ENCODE data around the gene ANKLE2.
"Not testable (repeated sequence)": the region's sequence is repeated elsewhere in the genome, so short reads cannot be mapped to it uniquely, and the experiment has no call there.

The ANKLE2 gene

DNA sequence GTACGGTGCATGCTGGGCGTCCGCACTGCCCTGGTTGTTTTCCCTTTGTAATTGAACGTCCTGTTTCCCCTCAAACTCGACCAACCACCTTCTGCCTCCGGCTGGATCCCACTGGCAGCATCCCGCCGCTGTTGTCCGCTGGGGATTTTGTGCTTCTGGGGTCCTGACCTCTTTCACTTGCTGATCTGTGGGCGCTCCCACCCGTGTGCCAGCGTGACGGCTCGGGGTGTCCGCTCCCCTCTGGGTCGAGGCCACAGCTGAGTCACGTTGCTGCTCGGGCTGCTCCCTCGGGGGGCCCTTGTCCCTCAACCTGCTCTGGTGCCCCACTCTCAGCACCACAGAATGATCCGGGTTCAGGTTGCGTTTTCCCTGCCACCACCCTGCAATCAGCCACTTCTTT is 43.0 kb downstream of the ANKLE2 start:
- no peak for DNase-seq

DNA sequence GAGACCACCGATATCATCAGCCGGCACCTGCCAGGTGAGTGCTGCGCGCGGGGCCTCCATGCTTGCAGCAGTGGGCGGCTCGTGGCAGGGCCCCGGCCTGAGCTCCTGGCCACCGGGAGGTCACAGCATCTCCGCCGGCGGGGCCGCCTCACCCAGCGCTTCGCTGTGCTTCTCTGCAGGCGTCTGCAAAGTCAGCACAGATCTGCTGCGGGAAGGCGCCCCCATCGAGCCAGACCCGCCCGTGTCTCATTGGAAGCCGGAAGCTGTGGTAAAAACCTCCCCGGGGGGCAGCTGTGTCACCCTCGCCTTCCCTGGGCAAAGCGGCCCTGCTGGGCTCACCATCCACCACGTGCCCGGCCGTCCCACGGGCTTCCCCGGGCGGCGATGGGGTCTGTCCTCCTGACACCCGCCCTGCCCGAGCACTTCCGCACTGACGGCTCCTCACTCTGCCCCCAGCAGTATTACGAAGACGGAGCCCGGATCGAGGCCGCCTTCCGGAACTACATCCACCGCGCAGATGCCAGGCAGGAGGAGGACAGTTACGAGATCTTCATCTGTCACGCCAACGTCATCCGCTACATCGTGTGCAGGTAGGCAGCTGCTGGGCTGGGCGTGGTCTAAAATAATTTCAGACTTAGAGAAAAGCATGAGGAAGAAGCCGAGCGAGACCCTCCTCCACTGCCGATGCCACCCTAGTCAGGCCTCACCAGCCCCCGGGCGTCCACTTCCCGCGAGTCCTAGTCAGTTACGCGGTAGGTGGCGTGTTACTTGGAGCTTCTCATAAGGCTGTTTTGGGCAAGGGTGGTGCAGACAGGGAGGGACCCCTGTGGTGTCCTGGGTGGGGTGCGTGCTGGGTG is 43.9 kb downstream of the ANKLE2 start:
- DNase-seq: no peak

DNA sequence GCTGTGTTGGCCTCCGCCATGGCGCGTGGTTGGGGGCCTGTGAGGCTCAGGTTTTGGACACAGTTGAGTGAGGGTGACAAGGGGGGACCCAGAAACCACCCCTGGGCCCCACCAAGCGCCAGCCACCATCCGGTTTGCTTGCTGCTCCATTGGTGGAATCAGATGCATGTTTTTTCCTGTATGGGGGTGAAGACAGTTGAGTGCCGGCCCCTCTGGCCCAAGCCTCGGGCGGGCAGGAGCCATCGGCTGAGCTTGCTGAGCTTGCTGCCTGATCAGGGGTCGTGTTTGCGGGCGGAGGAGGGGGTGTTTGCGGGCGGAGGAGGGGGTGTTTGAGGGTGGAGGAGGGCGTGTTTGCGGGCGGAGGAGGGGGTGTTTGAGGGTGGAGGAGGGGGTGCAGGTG is 44.6 kb downstream of the ANKLE2 start:
- DNase-seq: no peak

DNA sequence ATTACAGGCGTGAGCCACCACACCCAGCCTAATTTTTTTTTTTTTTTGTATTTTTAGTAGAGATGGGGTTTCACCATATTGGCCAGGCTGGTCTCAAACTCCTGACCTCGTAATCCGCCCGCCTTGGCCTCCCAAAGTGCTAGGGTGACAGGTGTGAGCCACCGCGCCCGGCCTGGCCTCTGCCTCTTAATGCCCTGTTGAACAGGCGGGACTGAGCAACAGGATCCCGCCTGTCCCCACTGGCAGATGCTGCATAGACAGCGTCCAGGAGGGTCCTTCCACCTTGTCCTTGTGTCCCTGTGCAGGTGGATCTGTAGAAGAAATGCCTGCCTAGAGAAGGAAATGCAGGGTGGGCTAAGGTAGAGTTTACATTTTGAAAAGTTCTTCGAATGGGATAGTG is 45.3 kb downstream of the ANKLE2 start:
- DNase-seq: no peak

DNA sequence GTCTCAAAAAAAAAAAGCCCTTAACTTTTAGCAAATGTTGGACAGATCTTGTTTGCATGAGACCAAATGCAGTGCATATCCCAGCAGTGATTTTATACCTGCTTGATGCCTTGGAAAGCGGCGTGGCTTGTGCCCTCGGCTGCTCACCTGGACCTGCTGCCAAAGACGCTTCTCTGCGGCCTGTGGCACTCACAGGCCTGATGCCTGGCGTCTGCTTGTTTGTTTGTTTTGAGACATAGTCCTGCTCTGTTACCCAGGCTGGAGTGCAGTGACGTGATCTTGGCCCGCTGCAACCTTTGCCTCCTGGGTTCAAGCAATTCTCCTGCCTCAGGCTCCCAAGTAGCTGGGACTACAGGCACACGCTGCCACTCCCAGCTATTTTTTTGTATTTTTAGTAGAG is 45.8 kb downstream of the ANKLE2 start:
- no peak for DNase-seq

DNA sequence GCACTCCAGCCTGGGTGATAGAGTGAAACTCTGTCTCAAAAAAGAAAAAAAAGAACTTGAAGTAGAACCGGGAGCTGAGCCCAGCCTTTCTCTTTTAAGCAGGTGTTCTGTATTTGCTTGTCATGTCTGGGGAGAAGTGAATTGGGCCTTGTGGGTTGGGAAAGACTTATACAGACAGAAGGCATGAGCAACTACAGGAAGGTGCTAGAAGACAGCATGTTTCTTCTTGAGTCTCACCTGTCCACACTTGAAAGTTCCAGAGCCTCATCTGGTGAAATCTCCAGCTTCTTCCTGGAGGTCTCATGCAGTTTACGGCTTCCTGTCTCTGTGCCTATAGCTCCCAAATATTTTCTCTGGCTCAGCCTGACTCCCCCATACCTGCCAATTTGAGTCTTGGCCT is 48.5 kb downstream of the ANKLE2 start:
- no peak for DNase-seq

DNA sequence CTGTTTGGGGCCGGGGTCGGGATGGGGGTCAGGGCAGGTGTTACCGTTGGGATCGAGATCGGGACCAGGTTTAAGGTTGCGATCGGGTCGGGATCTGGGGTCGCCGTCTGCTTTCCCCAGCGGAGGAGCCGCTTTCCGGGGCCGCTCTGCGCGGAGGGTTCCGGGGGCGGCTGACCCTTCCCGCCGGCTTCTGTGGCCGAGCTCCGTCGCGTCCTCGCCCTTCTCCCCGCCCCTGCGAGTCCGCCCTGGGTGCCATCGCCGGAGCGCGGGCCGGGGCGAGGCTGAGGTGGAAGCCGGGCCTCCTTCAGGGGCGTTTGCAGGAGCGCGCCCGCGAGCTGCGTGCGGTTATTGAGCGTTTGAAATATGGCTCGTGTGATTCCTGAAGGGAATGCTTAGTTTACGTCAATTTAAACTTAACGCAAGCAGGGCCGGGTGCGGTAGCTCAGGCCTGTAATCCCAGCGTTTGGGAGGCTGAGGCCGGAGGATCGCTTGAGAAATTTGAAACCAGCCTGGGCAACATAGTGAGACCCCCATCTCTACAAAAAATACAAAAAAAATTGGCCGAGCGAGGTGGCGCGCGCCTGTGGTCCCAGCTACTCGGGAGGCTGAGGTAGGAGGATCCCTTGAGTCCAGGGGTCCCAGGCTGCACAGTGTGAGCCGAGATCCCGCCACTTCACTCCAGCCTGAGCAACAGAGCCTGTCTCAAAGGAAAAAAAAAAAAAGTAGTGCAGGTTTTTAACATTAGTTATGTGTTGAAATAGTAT is 50.4 kb downstream of the ANKLE2 start:
- no peak for DNase-seq

DNA sequence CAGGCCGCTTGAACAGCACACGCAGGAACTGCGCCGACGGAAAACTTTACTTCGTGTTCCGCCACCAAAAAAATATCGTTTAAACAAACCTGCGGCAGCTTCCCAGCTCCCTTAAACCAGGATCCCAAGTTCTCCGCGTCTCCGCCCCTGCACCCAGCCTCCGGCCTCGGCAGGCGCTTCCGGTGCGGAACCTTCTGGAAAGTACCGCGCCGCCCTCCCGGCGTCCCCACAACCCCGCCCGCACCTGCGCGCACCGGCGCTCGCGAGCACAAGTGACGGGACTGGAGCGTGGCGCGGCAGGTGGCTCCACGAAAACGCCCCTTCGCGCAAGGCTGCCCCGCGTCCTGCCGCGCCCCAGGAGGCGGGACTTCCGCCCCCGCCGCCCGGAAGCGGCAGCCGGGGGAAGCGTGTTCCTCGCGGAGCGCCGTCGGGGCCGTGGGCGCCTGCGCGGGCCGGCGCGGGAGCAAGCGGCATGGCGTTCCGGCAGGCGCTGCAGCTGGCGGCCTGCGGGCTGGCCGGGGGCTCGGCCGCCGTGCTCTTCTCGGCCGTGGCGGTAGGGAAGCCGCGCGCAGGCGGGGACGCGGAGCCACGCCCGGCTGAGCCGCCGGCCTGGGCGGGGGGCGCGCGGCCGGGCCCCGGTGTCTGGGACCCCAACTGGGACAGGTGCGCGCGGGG is 51.1 kb downstream of the ANKLE2 start, which contains the start of gene PGAM5:
PGAM5 (plus strand) TSS at position 438 of the 675 bp plus-strand sequence; CDS start at position 473, 35 bp downstream.
- peak; percentile 82 for DNase-seq

DNA sequence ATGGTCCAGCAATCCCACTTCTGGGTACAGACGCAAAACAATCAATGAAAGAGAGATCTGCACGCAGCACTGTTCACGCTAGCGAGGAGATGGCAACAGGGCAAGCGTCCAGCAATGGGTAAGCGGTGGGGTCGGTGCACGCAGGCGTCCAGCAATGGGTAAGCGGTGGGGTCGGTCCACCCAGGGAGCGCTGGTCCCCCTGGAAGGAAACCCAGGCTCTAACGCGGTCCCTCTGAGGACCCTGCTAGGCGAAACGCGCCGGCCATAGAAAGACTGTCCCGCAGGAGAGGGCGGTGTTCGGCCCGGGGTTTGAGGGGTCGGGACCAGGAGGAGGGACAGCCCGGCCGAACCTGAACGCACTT is 51.6 kb downstream of the ANKLE2 start:
- DNase-seq: no peak

DNA sequence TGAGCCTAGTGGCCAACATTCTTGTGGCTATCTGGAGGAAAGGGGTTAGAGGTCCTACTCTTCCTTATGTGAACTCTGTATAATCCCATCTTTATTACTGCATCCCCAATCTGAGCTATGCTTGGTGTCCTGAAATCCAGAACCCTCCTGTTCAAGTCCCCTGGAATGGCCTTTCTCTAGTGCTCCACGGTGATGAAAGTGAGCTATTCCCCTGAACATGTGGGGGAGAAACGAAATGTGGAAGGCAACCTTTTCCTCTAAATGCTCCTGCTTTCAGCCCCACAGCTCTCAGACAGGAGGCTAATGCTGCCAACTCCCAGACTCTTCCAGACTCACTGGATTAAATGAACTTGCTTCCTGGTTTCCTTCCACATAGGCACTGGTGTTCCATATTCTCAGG is 53.5 kb downstream of the ANKLE2 start:
- no peak for DNase-seq

DNA sequence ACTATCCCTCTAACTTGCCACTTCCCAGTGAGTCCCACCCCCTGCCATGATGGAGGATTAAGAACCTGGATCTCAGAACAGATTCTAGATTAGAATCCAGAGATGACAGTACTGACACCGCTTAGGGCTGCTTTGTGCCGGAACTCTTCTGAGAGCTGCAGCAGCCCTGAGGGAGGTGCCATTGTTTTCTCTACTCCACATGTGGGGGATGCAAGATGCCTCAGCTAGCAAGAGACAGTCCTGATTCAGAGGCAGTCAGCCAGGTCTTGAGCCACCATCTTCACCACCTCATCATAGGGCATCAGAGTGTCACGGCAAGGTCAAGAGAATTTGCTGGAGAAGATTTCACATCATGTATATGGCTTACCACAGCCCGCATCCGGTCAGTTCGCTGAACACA is 54.4 kb downstream of the ANKLE2 start:
- DNase-seq: no peak

DNA sequence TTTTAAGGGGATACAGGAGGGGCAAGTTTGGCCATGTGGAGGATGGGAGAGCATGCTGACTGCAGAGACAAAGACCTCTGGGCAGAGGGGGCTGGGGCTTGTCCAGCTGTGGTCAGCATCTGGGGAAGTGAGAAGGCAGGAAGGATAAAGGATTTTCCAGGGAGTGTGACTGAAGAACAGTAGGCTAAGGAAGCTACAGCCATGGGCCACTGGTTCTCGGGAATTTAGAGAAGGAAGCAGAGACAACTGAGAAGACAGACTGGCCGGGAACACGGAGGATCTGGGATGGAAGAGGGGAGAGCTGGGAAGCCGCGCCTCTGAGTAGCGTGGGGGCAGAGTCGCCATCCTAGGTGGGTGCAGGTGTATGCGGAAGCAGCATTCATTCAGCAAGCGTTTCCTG is 58.0 kb downstream of the ANKLE2 start:
- DNase-seq: no peak

DNA sequence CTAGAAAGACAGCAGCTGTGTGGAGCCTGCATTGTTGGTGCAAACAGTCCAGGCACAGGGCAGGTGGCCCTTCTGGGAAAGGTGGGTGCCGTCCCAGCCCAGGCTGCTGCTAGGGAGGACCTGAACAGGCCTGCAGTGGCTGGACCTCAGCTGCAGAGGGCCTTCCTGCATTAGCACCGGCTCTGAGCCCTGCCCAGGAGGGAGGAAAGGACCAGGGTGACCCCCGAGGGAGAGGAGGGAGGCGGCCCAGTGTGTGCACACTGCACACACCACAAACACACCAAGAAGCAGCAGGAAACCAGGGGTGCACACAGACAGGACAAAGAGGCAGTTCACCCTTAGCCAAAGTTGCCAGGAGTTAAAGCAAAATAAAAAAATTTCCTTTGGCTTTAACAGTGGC is 59.0 kb downstream of the ANKLE2 start:
- DNase-seq: no peak

DNA sequence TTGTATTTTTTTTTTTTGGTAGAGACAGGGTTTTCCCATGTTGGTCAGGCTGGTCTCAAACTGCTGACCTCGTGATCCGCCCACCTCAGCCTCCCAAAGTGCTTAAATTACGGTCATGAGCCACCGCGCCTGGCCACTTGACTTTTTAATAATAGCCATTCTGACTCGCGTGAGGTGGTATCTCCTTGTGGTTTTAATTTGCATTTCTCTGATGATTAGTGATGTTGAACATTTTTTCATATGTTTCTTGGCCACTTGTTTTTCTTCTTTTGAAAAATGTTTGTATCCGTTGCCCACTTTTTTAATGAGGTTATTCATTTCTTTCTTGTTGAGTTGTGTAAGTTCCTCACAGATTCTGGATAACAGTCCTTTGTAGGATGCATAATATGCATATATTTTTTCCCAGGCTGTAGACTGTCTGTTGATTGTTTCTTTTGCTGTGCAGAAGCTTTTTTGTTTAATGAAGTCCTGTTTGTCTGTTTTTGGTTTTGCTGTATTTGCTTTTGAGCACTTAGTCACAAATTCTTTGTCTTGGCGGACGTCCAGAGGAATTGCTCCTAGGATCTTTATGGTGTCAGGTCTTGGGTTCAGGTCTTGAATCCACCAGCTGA is 61.3 kb downstream of the ANKLE2 start:
- peak; percentile 51 for DNase-seq

DNA sequence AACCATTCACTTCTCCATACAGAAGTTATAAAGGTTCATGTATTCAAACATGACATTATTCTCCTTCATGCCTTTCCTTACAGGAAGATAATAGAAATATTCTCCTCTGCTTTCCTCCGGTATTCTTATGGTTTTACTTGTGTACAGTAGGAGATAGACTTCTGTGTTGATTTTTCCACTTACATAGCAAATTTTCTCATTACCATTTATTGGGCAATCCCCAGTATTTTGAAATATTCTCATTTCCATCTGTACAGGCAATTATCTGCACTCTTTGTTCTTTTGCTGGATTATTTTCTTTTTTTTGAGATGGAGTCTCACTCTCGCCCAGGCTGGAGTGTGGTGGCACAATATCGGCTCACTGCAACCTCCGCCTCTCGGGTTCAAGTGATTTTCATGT is 63.3 kb downstream of the ANKLE2 start:
- DNase-seq: no peak

DNA sequence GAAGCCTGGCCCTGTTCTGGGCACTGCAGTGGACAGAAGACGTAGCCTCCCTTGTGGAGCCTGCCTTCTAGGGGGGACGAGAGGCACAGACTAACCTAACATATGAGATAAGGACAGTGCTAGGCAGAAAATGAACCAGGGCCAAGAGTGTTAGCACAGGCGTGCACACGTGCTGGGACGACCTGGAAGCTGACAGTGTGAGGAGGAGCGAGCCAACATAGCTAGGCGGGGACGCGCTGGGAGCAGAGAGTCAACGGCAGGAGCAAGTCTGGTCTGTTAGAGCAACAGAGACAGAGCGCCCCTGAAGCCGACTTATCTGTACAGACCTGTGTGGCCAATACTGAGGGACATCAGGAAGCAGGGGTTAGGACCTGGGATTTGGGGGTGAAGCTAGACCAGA is 66.2 kb downstream of the ANKLE2 start:
- no peak for DNase-seq

DNA sequence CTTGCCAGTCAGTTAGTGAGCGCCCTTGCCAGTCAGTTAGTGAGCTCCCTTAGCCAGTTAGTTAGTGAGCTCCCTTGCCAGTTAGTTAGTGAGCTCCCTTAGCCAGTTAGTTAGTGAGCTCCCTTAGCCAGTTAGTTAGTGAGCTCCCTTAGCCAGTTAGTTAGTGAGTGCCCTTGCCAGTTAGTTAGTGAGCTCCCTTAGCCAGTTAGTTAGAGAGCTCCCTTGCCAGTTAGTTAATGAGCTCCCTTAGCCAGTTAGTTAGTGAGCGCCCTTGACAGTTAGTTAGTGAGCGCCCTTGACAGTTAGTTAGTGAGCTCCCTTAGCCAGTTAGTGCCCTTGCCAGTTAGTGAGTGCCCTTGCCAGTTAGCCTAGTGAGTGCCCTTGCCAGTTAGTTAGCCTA is 66.7 kb downstream of the ANKLE2 start:
- DNase-seq: not testable (repeated sequence)

DNA sequence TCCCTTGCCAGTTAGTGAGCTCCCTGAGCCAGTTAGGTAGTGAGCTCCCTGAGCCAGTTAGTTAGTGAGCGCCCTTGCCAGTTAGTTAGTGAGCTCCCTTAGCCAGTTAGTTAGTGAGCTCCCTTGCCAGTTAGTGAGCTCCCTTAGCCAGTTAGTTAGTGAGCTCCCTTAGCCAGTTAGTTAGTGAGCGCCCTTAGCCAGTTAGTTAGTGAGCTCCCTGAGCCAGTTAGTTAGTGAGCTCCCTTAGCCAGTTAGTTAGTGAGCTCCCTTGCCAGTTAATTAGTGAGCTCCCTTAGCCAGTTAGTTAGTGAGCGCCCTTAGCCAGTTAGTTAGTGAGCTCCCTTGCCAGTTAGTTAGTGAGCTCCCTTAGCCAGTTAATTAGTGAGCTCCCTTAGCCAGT is 69.6 kb downstream of the ANKLE2 start:
- DNase-seq: not testable (repeated sequence)

DNA sequence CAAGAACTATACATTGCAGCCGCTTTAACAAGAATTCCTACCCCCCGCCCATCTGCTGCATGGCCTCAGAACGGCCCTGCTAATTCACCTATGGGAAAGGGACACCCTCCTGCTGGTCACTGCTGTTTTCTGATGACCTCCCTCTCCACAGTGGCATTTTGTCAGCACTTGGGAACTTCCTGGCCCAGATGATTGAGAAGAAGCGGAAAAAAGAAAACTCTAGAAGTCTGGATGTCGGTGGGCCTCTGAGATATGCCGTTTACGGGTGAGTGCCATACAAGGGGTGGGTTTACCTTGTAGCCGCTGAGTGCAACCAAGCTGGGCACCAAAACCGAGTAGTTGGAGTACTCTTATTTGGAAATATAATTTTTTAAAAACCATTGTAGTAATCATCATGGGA is 71.5 kb downstream of the ANKLE2 start:
- DNase-seq: no peak

DNA sequence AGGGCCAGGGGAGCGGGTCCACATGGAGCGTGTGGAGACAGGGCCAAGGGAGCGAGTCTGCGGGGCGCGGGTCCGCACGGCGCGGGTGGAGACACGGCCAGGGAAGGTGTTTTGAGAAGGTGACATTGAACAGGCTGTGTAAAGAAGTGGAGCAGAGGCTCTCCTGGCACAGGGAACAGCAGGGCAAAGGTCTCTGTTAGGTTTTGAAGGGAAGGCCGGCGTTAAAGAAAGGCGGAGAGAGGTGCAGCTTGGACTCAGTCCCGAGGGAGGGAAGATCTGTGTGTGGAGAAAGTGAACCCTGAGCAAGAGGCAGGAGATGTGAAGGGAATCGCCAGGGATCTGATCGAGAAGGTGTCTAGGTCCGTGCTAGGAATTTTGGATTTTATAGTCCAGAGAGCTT is 72.4 kb downstream of the ANKLE2 start:
- no peak for DNase-seq

DNA sequence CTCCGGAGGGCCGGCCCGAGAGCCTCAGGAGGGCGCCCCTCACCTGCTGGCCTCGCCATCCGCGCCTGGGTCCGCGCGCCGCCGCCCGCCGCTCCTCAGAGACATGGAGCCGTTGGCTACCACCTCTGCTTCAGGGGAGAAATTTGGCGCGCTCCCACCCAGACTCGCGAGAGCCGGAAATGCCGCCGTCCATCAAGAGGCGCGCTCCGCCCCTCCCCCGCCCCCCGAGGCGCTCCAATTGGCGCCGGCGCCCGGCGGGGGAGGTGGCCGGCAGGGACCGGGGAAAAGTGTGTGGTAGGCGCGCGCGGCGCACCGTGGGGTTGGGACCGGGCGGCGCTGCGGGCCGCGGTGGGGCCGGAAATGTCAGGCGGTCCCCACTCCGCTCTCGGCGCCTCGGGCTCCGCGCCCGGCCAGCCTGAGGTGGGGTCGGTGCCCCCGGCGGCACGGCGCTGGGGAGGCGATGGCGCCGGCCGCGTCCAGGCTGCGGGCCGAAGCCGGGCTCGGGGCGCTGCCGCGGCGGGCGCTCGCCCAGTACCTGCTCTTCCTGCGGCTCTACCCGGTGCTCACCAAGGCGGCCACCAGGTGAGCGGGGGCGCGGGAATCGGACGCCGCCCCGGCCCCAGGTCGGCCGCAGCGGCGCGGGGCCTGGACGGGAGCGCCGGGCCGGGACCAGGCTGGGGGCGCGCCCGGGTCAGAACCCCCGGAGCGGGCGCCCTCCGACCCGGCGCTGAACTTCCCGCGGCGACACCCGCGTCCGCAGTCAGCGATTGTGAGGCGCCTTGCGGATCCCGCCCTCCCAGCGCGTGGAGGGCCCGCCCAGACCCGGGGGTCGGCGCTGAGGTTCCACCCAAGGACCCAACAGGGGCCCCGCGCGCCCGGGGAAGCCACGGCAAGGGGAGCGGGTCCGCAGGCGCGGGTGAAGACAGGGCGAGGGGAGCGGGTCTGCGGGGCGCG is 74.1 kb downstream of the ANKLE2 start, which contains the start of the genes POLE and PXMP2:
POLE (minus strand) TSS at position 132 of the 954 bp plus-strand sequence; CDS start at position 105, 27 bp downstream.
PXMP2 (plus strand) TSS at position 377 of the 954 bp plus-strand sequence; CDS start at position 461, 84 bp downstream.
- DNase-seq: peak; percentile 96
